CD4-positive, CD25-positive, alpha-beta regulatory T cell (primary cell): ENCODE measurements around the gene QSOX2. TPM values are rescaled to one million over a fixed set of nuclear protein-coding genes. Genes with fewer than 3 reads are reported as not detected.

ENCODE experiments used
- ATAC-seq, 2 donors: fragments of 150-1000 bp; cut with Tn5 transposase; one replicate each; pipeline ENCODE4 v1.10.0; 2021; ENCODE audit warnings: low read depth in 2 of 2, moderate number of reproducible peaks in 2 of 2, moderate library complexity in 1 of 2
- DNase-seq, 3 donors: peaks; one replicate each; pipeline versions ENCODE4 v3.0.0 to v3.0.0-alpha.2; 2012 to 2022; ENCODE audit warnings: mixed read lengths in 1 of 3
- H3K27ac ChIP-seq: one replicate; pipeline ENCODE4 v1.7.0; 2013; ENCODE audit warnings: mild to moderate bottlenecking, low read length; ENCODE audit not compliant: insufficient read depth, poor library complexity, severe bottlenecking
- H3K27me3 ChIP-seq: one replicate; pipeline ENCODE4 v1.7.0; 2013; ENCODE audit warnings: low read length; ENCODE audit not compliant: control insufficient read depth, insufficient read depth
- H3K36me3 ChIP-seq: one replicate; pipeline ENCODE4 v1.7.0; 2013; ENCODE audit warnings: mild to moderate bottlenecking, low read length, moderate library complexity; ENCODE audit not compliant: control insufficient read depth, insufficient read depth
- H3K4me1 ChIP-seq: 2 replicates; pipeline ENCODE4 v1.7.0; 2013; ENCODE audit warnings: mild to moderate bottlenecking, low read length; ENCODE audit not compliant: insufficient read depth, control insufficient read depth, poor library complexity, severe bottlenecking
- H3K4me3 ChIP-seq: one replicate; pipeline ENCODE4 v1.7.0; 2013; ENCODE audit warnings: low read depth, mild to moderate bottlenecking, low read length, moderate library complexity
- H3K9me3 ChIP-seq, 2 experiments: 1 replicate in 1 of 2; 2 replicates in 1 of 2; pipeline ENCODE4 v1.7.0; 2013; ENCODE audit warnings: low read length in 2 of 2, mild to moderate bottlenecking in 1 of 2, moderate library complexity in 1 of 2; ENCODE audit not compliant: control insufficient read depth in 2 of 2
- H3K27ac Mint-ChIP-seq, 3 donors: one replicate each; pipeline ENCODE4 v1.8.0; 2020 to 2022; ENCODE audit warnings: mild to moderate bottlenecking in 3 of 3, mixed read lengths in 3 of 3, moderate library complexity in 2 of 3
- H3K27me3 Mint-ChIP-seq: one replicate; pipeline ENCODE4 v1.8.0; 2022; ENCODE audit warnings: mild to moderate bottlenecking, mixed read lengths
- H3K36me3 Mint-ChIP-seq: one replicate; pipeline ENCODE4 v1.8.0; 2020; ENCODE audit warnings: mixed read lengths
- H3K4me1 Mint-ChIP-seq, 4 donors: one replicate each; pipeline ENCODE4 v1.8.0; 2020 to 2022; ENCODE audit warnings: mixed read lengths in 4 of 4, mild to moderate bottlenecking in 1 of 4
- H3K4me3 Mint-ChIP-seq, 4 donors: one replicate each; pipeline ENCODE4 v1.8.0; 2020 to 2022; ENCODE audit warnings: mild to moderate bottlenecking in 4 of 4, mixed read lengths in 4 of 4, moderate library complexity in 3 of 4
- H3K9me3 Mint-ChIP-seq, 7 donors: one replicate each; pipeline ENCODE4 v1.8.0; 2020 to 2022; ENCODE audit warnings: mixed read lengths in 7 of 7, mild to moderate bottlenecking in 3 of 7, moderate library complexity in 2 of 7
- polyA plus RNA-seq, 4 donors: library from polyadenylated mRNA; unstranded; fragments of 300-500 nt; fragmentation: Illumina TruSeq; gene quantifications; one replicate each; pipeline ENCODE4 v1.2.3, GENCODE V29; 2021
- total RNA-seq: library from RNA; stranded (reverse); gene quantifications from one replicate; pipeline ENCODE4 v1.2.3, GENCODE V29; 2022

The QSOX2 gene
- total and polyA plus RNA-seq, 5 donors from 2014 or later, result 0.33 to 16.6 (median 0.46) TPM

- Mint-ChIP-seq H3K9me3 (no peaks in the 10 kb centered on the region), H3K4me1 (peaks cover 0 to 8% (median 0%) of the 10 kb centered on the region in 4 donors), H3K27me3 (peaks cover 54% of the 10 kb centered on the region), H3K27ac (no peak overlapping the region), H3K36me3 (no peaks in the 10 kb centered on the region), H3K4me3 (no peak overlapping the region)
- no peak for ATAC-seq
- H3K36me3 ChIP-seq, result no peaks in the 10 kb centered on the region
- no peaks in the 10 kb centered on the region for H3K9me3 ChIP-seq
- no peak for DNase-seq
- no peaks in the 10 kb centered on the region for H3K27me3 ChIP-seq
- H3K4me1 ChIP-seq, result no peaks in the 10 kb centered on the region
- no peak overlapping the region for H3K4me3 ChIP-seq
- H3K27ac ChIP-seq, result no peak overlapping the region
Measured at GRCh38 chr9:136199391-136200288, 46.0 kb downstream of the QSOX2 start.

DNA sequence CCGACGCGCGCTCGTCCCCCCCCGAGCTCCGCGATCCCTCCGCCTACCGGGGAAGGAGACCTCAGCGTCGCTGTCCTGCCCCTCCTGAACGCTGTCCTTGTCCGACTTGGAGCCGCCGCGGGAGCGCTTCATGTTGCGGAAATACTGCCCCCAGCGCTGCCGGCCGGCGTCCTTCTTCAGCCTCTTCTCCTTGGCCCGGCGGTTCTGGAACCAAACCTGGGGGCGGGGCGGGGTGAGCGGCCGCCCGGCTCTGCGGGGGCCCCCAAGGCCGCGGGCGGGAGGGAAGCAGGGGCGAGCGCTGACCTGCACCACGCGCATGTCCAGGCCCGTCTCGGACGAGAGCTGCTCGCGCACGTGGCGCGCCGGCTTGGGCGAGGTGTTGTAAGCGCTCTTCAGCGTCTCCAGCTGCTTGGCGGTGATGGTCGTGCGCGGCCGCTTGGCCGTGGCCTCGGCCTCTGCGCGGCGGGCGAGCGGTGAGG lies 47.0 kb downstream of the QSOX2 start:
- ATAC-seq (no peak), DNase-seq (no peak)
- no peaks in the 10 kb centered on the region for H3K36me3 Mint-ChIP-seq
- Histone ChIP-seq H3K4me3 (no peak overlapping the region), H3K36me3 (no peaks in the 10 kb centered on the region), H3K4me1 (no peaks in the 10 kb centered on the region), H3K27me3 (no peaks in the 10 kb centered on the region), H3K9me3 (no peaks in the 10 kb centered on the region), H3K27ac (no peak overlapping the region)
- H3K27me3 Mint-ChIP-seq, result peaks cover 52% of the 10 kb centered on the region
- H3K9me3 Mint-ChIP-seq, result no peaks in the 10 kb centered on the region
- H3K27ac Mint-ChIP-seq, result no peak overlapping the region
- peaks cover 0 to 8% (median 0%) of the 10 kb centered on the region in 4 donors for H3K4me1 Mint-ChIP-seq
- H3K4me3 Mint-ChIP-seq, result no peak overlapping the region

- peaks cover 50% of the 10 kb centered on the region for H3K27me3 Mint-ChIP-seq
- H3K27me3 ChIP-seq, result no peaks in the 10 kb centered on the region
Measured at GRCh38 chr9:136197930-136198604, 47.5 kb downstream of the QSOX2 start.

GRCh38 chr9:136197084-136197875 lies 48.3 kb downstream of the QSOX2 start:
- Mint-ChIP-seq H3K4me3 (no peak overlapping the region), H3K36me3 (no peaks in the 10 kb centered on the region), H3K27ac (no peak overlapping the region), H3K27me3 (peaks cover 51% of the 10 kb centered on the region), H3K9me3 (no peaks in the 10 kb centered on the region), H3K4me1 (peaks cover 0 to 8% (median 0%) of the 10 kb centered on the region in 4 donors)
- H3K4me3 ChIP-seq, result no peak overlapping the region
- H3K27me3 ChIP-seq, result no peaks in the 10 kb centered on the region
- DNase-seq (no peak), ATAC-seq (no peak)
- no peaks in the 10 kb centered on the region for H3K4me1 ChIP-seq
- H3K27ac ChIP-seq, result no peak overlapping the region
- no peaks in the 10 kb centered on the region for H3K36me3 ChIP-seq
- H3K9me3 ChIP-seq, result no peaks in the 10 kb centered on the region

More at GRCh38 chr9:136197930-136198604, 47.5 kb downstream of the QSOX2 start:
- H3K27ac Mint-ChIP-seq, result no peak overlapping the region
- no peaks in the 10 kb centered on the region for H3K36me3 Mint-ChIP-seq
- H3K4me1 Mint-ChIP-seq, result peaks cover 0 to 8% (median 0%) of the 10 kb centered on the region in 4 donors
- no peak overlapping the region for H3K4me3 ChIP-seq
- ATAC-seq (no peak), DNase-seq (no peak)
- no peaks in the 10 kb centered on the region for H3K9me3 ChIP-seq
- no peak overlapping the region for H3K27ac ChIP-seq
- no peaks in the 10 kb centered on the region for H3K36me3 ChIP-seq
- H3K9me3 Mint-ChIP-seq, result no peaks in the 10 kb centered on the region
- H3K4me3 Mint-ChIP-seq, result no peak overlapping the region
- no peaks in the 10 kb centered on the region for H3K4me1 ChIP-seq

- H3K36me3 Mint-ChIP-seq, result no peaks in the 10 kb centered on the region
- DNase-seq, result no peak
- peak overlapping the region in 1 of 4 donors; percentile 38 for H3K4me3 Mint-ChIP-seq
- H3K27ac Mint-ChIP-seq, result no peak overlapping the region
- Histone ChIP-seq H3K27ac (no peak overlapping the region), H3K36me3 (no peaks in the 10 kb centered on the region), H3K4me3 (no peak overlapping the region), H3K4me1 (no peaks in the 10 kb centered on the region), H3K27me3 (no peaks in the 10 kb centered on the region), H3K9me3 (no peaks in the 10 kb centered on the region)
- no peak for ATAC-seq
- peaks cover 59% of the 10 kb centered on the region for H3K27me3 Mint-ChIP-seq
- no peaks in the 10 kb centered on the region for H3K9me3 Mint-ChIP-seq
- peaks cover 0 to 8% (median 0%) of the 10 kb centered on the region in 4 donors for H3K4me1 Mint-ChIP-seq
Measured at GRCh38 chr9:136196404-136197083, 49.1 kb downstream of the QSOX2 start.

GRCh38 chr9:136194540-136194939 lies 51.1 kb downstream of the QSOX2 start:
- H3K27ac Mint-ChIP-seq, result no peak overlapping the region
- peaks cover 64% of the 10 kb centered on the region for H3K27me3 Mint-ChIP-seq
- no peaks in the 10 kb centered on the region for H3K9me3 ChIP-seq
- DNase-seq (no peak), ATAC-seq (no peak)
- no peaks in the 10 kb centered on the region for H3K36me3 ChIP-seq
- H3K36me3 Mint-ChIP-seq, result no peaks in the 10 kb centered on the region
- H3K4me3 ChIP-seq, result no peak overlapping the region
- H3K9me3 Mint-ChIP-seq, result no peaks in the 10 kb centered on the region
- H3K4me1 Mint-ChIP-seq, result peaks cover 0 to 8% (median 0%) of the 10 kb centered on the region in 4 donors
- H3K27ac ChIP-seq, result no peak overlapping the region
- no peaks in the 10 kb centered on the region for H3K4me1 ChIP-seq
- no peak overlapping the region for H3K4me3 Mint-ChIP-seq
- H3K27me3 ChIP-seq, result peaks cover 4% of the 10 kb centered on the region

DNA sequence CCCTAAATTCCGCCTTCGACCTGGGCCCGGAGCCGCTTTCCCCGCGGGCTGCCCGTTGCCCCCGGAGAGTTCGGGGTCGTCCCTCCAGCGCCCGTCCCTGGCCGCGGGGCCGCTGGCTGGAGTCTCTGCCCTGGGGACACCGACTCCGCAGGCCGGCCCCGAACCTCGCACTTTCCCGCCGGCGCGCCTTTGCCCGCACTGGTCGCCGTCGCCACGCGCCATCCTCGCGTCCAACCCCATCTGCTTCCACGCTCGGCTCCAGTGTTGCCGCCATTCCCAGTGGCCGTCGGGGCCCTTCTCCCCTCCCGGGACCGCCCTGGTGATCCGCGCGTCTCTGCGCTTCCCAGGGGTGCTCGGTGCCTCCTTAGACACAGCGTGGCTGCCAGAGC lies 51.7 kb downstream of the QSOX2 start:
- Mint-ChIP-seq H3K4me3 (no peak overlapping the region), H3K4me1 (peaks cover 0 to 8% (median 0%) of the 10 kb centered on the region in 4 donors), H3K27ac (no peak overlapping the region), H3K27me3 (peaks cover 66% of the 10 kb centered on the region), H3K36me3 (no peaks in the 10 kb centered on the region), H3K9me3 (no peaks in the 10 kb centered on the region)
- peaks cover 4% of the 10 kb centered on the region for H3K27me3 ChIP-seq
- H3K4me3 ChIP-seq, result no peak overlapping the region
- no peaks in the 10 kb centered on the region for H3K4me1 ChIP-seq
- H3K27ac ChIP-seq, result no peak overlapping the region
- H3K36me3 ChIP-seq, result no peaks in the 10 kb centered on the region
- ATAC-seq, result no peak
- no peaks in the 10 kb centered on the region for H3K9me3 ChIP-seq
- DNase-seq, result no peak
